HG03066 (cell line): ENCODE data around the gene MPV17L2.

ENCODE experiments used
- ATAC-seq: cut with Tn5 transposase; IDR thresholded peaks from one replicate; pipeline ENCODE4 v1.9.1; 2021; ENCODE audit warnings: low read depth; ENCODE audit not compliant: unreplicated experiment

The MPV17L2 gene

DNA sequence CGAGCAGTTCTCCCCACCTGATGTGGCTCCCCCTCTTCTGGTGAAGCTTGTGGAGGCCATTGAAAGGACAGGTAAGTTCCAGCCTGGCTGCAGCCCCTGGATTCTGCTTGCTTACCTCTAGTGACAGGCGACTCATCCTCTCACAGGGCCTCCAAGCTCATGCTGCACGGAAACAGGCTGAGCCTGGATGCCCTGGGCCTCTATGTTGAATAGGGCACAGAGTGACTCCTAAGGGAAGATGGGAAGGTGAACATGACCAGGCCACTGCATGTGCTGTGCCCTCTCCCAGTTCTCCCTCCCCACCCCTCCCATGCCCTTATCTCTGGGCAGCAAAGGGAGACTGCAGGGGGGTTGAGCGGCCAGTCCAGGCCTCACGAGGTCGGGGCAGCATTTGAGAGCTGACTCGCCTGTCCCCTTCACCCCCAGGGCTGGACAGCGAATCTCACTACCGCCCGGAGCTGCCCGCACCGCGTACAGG, 32.5 kb upstream of the MPV17L2 start:
- no peak for ATAC-seq

GRCh38 chr19:18160971-18161635, 31.9 kb upstream of the MPV17L2 start:
- no peak for ATAC-seq

GRCh38 chr19:18161636-18162002, 31.4 kb upstream of the MPV17L2 start:
- ATAC-seq = no peak

DNA sequence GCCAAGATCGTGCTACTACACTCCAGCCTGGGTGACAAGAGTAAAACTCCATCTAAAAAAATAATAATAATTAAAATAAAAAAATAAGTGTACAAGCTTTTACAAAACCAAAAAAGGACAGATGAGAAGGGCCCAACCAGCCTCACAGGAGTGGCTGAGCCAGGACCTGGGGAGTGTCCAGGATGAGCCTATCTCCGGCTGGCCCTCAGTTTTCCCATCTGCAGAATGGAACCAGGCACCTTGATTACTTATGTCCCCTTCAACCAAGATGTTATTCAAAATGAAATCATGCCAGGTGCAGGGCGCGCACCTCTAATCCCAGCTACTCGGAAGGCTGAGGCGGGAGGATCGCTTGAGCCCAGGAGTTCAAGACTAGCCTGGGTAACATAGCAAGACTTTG, 28.9 kb upstream of the MPV17L2 start:
- no peak for ATAC-seq

- ATAC-seq = no peak
Observed at GRCh38 chr19:18165794-18166544, 27.0 kb upstream of the MPV17L2 start.

- no peak for ATAC-seq
Observed at GRCh38 chr19:18167011-18167410, 26.0 kb upstream of the MPV17L2 start.

- ATAC-seq = no peak
Observed at GRCh38 chr19:18167975-18168645, 24.9 kb upstream of the MPV17L2 start.

DNA sequence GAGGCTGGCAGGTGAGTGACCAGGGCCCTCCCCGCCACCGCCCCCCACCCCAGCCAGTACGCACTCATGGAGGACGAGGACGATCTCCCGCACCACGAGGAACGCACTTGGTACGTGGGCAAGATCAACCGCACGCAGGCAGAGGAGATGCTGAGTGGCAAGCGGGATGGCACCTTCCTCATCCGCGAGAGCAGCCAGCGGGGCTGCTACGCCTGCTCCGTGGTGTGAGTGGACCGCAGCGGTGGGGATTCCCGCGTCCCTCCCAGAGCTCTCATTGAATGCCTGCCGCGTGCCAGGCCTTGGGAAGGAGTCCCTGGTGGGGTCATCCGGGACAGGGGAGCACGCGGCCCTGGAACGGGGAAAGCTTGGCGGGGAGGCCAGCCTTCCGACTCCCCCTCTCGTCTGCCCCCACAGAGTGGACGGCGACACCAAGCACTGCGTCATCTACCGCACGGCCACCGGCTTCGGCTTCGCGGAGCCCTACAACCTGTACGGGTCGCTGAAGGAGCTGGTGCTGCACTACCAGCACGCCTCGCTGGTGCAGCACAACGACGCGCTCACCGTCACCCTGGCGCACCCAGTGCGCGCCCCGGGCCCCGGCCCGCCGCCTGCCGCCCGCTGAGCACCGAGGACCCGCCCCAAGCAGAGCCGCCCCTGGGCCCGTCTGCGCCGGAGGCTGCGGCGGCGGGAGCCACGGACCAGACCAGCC, 24.2 kb upstream of the MPV17L2 start:
- no peak for ATAC-seq

DNA sequence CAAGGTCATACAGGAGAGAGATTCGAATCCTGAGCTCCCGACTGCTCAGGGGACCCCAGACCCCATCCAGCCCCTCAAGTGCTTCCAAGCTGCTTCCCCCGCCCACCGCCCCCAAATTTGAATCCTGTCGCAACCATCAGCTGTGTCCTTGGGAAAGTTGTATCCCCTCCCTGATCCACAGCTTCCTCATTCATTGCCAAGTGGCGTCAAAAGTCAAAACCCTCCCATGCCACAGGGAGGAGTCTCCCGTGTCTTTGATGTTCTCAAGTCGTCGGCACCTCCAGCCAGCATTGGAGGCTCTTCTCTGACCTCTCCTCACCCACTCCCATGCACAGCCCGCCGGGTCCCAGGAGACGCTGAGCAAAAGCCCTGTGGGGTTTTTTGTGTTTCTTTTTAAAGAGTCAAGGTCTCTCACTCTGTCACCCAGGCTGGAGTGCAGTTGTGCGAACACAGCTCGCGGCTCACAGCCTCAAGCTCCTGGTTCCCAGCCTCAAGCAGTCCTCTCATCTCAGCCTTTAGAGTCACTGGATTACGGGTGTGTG, 22.2 kb upstream of the MPV17L2 start:
- no peak for ATAC-seq

DNA sequence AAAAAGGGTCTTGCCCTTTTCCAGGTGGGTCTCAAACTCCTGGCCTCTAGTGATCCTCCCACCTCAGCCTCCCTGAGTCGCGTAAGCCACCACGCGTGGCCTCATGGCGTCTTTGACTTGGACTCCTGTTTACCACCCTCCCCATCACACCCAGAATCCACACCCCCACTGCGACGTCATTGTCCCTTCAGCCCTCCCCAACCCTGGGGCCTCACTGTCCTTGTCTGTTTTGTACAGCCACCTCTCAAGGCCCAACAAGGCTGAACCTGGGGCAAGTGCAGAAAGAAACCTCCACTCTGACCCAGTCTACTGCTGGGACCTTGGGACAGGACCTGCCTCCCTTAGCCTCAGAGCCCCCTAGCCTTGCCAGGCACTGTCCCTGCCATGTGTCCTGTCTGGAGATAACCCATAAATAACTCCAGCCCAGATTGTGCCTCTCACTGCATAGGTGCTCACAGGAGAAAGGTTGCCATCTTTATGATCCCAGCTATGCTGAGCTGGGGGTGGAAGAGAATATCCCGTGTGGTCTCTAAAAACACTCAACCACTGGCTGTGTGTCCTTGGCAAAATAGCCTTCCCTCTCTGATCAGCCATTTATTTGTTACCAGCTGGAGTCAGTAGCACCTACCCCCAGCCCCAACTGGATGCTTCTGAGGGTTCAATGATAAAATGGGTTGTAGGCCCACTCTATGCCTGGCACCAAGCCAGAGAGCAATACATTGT, 21.3 kb upstream of the MPV17L2 start:
- ATAC-seq = no peak

GRCh38 chr19:18172331-18173053, 20.5 kb upstream of the MPV17L2 start:
- no peak for ATAC-seq

DNA sequence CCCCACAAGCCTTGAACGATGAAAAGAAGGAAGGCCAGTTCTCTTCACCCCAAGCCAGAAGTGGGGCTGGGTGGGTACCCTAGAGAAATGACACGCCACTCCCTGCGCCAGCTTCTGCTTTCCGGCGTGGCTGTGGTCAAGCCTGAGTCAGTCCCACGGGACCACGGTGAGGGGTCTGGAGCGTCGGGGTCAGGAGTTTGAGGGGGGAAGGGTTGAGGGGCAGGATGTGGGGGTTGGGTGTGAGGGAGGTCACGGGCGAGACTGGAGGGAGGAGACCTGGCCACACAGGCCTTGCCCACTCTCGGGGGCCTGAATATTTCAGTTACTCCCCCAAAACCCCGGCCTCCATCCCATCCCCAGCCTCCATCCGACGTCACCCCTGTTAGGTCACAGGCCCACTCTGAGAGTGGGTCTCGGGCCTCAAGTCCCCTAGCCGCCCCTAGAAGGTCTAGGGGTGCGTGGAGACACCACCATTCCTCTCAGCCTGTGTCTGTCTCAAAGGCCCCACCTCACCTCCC, 19.9 kb upstream of the MPV17L2 start:
- ATAC-seq = peak; percentile 1

DNA sequence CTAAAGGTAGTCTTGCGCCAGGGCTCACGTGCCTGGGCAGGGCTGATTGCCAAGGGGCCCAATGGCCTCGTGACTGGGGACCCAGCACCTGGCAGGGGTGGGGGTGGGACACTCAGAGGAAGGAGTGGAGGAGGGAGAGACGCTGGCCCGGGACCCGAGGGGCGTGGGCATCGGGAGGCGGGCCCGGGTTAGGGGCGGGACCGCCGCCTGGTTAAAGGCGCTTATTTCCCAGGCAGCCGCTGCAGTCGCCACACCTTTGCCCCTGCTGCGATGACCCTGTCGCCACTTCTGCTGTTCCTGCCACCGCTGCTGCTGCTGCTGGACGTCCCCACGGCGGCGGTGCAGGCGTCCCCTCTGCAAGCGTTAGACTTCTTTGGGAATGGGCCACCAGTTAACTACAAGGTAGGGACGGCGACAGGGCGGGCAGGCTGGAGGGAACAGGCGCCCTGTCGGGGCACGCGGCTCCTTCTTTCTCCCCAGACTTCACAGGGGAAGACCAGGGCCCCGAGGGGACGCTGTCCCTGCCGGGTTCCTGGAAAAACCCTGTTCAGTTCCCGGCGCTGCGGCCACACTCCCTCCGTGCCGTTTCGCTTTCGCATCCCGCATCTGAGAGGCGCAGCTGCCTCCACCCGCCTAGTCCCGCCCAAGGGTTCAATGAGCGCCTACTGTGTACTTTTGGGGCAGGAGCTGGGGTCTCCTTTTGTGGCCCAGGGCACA, 19.3 kb upstream of the MPV17L2 start, which contains the start of gene IFI30:
Gene IFI30, plus strand, starts transcription at position 242 of the 717 bp plus-strand sequence. Its CDS starts 29 bp downstream, at position 271.
- ATAC-seq = peak; percentile 38

GRCh38 chr19:18174983-18175382, 18.0 kb upstream of the MPV17L2 start:
- ATAC-seq = no peak

GRCh38 chr19:18176367-18177310, 16.4 kb upstream of the MPV17L2 start:
- ATAC-seq = no peak

- no peak for ATAC-seq
Observed at GRCh38 chr19:18179957-18180356, 13.1 kb upstream of the MPV17L2 start.

DNA sequence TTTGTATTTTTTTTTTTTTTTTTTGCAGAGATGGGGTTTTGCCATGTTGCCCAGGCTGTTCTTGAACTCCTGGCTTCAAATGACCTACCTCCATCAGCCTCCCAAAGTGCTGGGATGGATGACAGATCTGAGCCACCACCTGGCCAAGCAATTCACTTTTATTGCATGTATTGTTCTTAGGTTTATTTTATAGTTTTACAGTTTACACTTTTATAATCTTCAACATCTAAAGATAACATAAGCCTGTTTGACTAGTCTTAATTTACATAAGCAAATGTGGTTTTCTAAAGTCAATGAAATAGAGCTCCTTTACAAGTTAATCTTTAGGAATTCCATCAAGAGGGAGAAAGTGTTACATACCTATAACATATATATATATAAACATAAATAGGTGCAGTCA, 9.5 kb upstream of the MPV17L2 start:
- ATAC-seq = no peak
